GM12872 (cell line): ENCODE results near the gene RPL7A.

Source experiments
- TF ChIP-seq, protein P1 (sequence below): IDR thresholded peaks from 3 replicates; pipeline ENCODE4 v1.5.1; 2011; ENCODE audit warnings: low read depth, mild to moderate bottlenecking, low read length, moderate library complexity; ENCODE audit not compliant: insufficient read depth

RPL7A gene

DNA sequence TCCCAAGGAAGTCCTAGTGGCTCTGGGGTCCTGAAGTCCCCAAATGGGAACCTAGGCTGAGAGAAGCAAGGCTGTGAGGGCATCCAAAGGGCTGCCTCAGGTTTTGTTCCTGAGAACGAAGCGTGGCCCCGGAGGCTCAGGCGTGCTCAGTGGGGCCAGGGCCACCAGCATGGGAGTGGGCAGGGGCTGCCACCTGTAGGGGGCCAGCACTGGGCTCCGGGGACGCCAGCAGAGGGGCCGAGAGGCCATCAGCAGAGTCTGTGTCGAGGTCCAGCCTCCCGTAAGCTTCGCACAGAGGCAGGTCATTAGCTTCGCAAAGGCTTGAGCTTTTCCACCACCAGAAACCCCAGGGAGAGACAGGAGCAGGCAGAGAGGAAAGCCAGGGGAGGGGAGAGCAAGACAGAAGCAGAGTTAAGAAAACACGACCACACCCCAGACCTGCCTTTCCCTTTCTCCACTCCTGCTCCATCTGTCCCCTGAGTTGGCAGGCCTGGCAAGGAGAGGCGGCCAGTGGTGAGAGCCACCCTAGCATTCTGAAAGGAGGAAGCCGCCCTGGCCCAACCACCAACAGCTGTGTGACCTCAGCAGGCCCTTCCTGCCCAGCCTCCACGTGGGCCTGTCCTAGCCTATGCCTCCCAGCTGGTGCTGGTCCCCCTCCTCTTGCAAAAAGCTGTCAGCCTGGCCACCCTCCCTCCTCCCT is 6.5 kb upstream of the RPL7A start:
- TF ChIP-seq, protein P1, sequence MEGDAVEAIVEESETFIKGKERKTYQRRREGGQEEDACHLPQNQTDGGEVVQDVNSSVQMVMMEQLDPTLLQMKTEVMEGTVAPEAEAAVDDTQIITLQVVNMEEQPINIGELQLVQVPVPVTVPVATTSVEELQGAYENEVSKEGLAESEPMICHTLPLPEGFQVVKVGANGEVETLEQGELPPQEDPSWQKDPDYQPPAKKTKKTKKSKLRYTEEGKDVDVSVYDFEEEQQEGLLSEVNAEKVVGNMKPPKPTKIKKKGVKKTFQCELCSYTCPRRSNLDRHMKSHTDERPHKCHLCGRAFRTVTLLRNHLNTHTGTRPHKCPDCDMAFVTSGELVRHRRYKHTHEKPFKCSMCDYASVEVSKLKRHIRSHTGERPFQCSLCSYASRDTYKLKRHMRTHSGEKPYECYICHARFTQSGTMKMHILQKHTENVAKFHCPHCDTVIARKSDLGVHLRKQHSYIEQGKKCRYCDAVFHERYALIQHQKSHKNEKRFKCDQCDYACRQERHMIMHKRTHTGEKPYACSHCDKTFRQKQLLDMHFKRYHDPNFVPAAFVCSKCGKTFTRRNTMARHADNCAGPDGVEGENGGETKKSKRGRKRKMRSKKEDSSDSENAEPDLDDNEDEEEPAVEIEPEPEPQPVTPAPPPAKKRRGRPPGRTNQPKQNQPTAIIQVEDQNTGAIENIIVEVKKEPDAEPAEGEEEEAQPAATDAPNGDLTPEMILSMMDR, result no peak

DNA sequence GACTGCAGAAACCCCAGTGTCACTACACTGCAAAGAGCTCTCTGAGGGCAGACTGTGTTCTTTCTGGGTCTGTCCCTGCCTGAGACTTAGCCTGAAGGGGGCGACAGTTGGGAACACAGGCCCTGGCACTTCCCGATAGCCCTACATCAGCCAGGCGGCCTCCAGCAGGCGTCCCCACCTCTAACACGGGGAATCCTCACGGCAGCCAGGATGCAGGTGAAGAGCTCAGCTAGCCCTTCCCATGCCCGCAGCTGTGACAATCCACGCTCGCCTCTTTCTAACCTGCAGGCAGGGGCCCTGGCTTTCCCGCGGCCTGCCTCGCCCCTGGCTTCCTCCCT is 6.0 kb upstream of the RPL7A start:
- TF ChIP-seq, protein P1, result peak; percentile 34

DNA sequence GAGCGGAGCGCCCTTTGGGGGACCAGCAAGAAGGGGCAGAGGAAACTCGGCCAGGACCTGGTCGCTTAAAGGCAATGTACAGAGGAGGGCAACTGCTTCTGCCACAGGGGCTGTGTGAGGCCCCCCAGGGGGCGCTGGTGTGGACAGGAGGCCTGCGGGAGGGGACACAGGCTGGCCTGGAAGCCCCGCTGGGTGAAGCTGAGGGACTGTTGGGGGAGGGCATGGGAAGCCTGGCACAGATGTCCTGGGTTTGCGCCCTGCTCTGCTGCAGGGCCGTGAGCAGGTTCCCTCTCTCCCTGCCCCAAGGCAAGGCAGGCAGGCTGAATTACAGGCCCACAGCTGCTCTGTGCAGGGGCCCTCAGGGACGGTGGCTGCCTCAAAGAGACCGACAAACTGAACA is 5.4 kb upstream of the RPL7A start:
- TF ChIP-seq, protein P1, result peak; percentile 41; the same call in 2 of the 3 replicates

- TF ChIP-seq, protein P1, result no peak
Observed at GRCh38 chr9:133344071-133344470, 3.9 kb upstream of the RPL7A start.

DNA sequence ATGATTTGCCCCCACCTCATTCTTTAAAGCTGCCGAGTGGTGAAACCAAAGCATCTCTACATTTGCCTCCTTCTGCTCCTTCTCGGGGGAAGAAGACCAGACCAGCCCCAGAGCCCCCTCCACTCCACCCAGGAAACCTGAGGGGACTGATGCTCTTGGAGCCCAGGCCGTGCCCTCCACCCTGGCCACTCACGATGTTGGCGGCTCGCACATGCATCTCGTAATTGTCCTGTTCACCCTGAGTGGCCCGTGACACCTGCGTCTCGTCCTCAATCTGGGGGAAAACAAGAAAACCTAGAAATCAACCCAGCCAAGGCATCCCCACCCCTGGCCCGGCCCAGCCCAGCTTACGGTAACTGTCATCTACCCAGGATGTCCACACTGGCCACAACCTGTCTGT is 3.0 kb upstream of the RPL7A start:
- TF ChIP-seq, protein P1, result no peak

DNA sequence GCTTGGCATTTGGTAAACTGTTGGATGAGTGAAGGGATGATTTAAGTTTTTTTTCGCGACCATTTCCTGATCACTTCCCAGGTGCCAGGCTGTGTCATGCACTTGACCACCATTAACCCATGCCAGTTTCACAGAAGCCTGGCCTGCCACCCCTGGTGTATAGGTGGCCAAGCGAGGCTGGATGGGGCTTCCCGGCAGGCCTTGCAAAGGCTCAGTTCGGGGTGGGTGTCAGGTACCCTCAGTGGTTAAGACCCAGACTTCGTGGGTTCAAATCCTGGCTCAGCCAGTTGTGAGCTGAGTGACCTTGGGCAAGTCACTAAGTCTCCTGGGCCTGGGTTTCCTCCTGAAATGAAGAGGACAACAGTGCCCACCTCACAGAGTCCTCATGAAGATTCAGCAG is 2.4 kb upstream of the RPL7A start:
- TF ChIP-seq, protein P1, result no peak

GRCh38 chr9:133346021-133346785 is 1.8 kb upstream of the RPL7A start:
- TF ChIP-seq, protein P1, result no peak
